Activated T-helper 1 cell treated with anti-CD3 and anti-CD28 coated beads, Interleukin-2, amount 50 U/mL, for 16 hours (primary cell): ENCODE measurements around the gene PROSER2.

Experiments
- DNase-seq, 2 donors: peaks; one replicate each; pipeline ENCODE4 v3.0.0-alpha.2; 2020; ENCODE audit warnings: low read depth in 1 of 2, low spot score in 1 of 2

The PROSER2 gene

GRCh38 chr10:11866199-11866925, 43.2 kb downstream of the PROSER2 start:
- no peak for DNase-seq

- no peak for DNase-seq
Measured at GRCh38 chr10:11869219-11869618, 46.1 kb downstream of the PROSER2 start.

- DNase-seq = no peak
Measured at GRCh38 chr10:11869743-11870460, 46.7 kb downstream of the PROSER2 start.

GRCh38 chr10:11870461-11870780, 47.3 kb downstream of the PROSER2 start:
- DNase-seq = no peak

- DNase-seq = no peak
Measured at GRCh38 chr10:11870900-11871400, 47.8 kb downstream of the PROSER2 start.

GRCh38 chr10:11871466-11871865, 48.3 kb downstream of the PROSER2 start:
- no peak for DNase-seq

- no peak for DNase-seq
Measured at GRCh38 chr10:11874568-11875493, 51.7 kb downstream of the PROSER2 start.

- DNase-seq = no peak
Measured at GRCh38 chr10:11875494-11876281, 52.5 kb downstream of the PROSER2 start.

- no peak for DNase-seq
Measured at GRCh38 chr10:11876324-11876723, 53.2 kb downstream of the PROSER2 start.

GRCh38 chr10:11876805-11877590, 53.8 kb downstream of the PROSER2 start:
- DNase-seq = no peak

- no peak for DNase-seq
Measured at GRCh38 chr10:11877591-11877905, 54.4 kb downstream of the PROSER2 start.

GRCh38 chr10:11878776-11879175, 55.6 kb downstream of the PROSER2 start:
- DNase-seq = no peak

GRCh38 chr10:11879387-11880094, 56.4 kb downstream of the PROSER2 start:
- DNase-seq = no peak

- DNase-seq = no peak
Measured at GRCh38 chr10:11880151-11881029, 57.2 kb downstream of the PROSER2 start.

GRCh38 chr10:11881030-11881476, 57.9 kb downstream of the PROSER2 start:
- DNase-seq = no peak

GRCh38 chr10:11881477-11882417, 58.6 kb downstream of the PROSER2 start:
- DNase-seq = no peak

GRCh38 chr10:11882646-11883375, 59.7 kb downstream of the PROSER2 start:
- no peak for DNase-seq
